ENCODE measurements around the gene ACACA. TPM values are rescaled to one million over a fixed set of nuclear protein-coding genes. Genes with fewer than 3 reads are reported as not detected.

Gene ACACA
- total and polyA plus RNA-seq, 2 donors from 2014 or later, result 13.8 to 34.9 TPM

DNA sequence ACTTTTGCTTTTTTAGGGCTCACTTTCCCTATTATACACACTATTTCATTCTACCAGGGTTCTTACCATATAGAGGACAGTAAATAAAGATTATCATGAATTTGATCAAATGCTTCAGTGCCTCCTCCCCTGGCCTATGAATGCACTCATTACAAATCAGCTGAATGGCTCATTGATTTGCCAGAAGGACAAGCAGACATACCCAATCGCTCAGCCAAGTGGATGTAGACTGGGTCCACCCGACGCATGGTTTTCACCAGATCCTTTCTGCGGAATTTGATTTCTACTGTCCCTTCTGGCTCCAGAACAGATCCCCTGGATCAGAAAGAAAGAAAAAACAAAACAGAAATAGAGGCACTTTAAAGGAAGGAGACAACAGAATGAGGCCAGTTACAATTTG lies 295.3 kb downstream of the ACACA start:
- intact Hi-C loops (cut with DNase I), result no loop called here
- FAIRE-seq (no peak), DNase-seq (no peak)
- Histone ChIP-seq H3K27me3 (ENCODE audit: control insufficient read depth, insufficient read depth, low read length) (no peaks in the 10 kb centered on the region), H3K4me3 (ENCODE audit: low read length in 3 of 3) (no peak overlapping the region), H3K36me3 (ENCODE audit: control insufficient read depth in 2 of 3, insufficient read depth in 3 of 3, low read length in 3 of 3) (peaks cover 0 to 3% (median 2%) of the 10 kb centered on the region in 3 donors), H3K9me3 (ENCODE audit: control insufficient read depth in 2 of 3, insufficient read depth in 1 of 3, low read length in 3 of 3) (no peaks in the 10 kb centered on the region), H3K27ac (ENCODE audit: low read depth in 2 of 2, low read length in 2 of 2) (no peak overlapping the region), H3K9ac (ENCODE audit: low read length in 3 of 3) (no peak overlapping the region), H3K4me1 (ENCODE audit: control insufficient read depth in 2 of 3, insufficient read depth in 2 of 3, low read depth in 1 of 3, low read length in 3 of 3) (peaks cover 0 to 13% (median 12%) of the 10 kb centered on the region in 3 donors)
- TF ChIP-seq, protein P1, sequence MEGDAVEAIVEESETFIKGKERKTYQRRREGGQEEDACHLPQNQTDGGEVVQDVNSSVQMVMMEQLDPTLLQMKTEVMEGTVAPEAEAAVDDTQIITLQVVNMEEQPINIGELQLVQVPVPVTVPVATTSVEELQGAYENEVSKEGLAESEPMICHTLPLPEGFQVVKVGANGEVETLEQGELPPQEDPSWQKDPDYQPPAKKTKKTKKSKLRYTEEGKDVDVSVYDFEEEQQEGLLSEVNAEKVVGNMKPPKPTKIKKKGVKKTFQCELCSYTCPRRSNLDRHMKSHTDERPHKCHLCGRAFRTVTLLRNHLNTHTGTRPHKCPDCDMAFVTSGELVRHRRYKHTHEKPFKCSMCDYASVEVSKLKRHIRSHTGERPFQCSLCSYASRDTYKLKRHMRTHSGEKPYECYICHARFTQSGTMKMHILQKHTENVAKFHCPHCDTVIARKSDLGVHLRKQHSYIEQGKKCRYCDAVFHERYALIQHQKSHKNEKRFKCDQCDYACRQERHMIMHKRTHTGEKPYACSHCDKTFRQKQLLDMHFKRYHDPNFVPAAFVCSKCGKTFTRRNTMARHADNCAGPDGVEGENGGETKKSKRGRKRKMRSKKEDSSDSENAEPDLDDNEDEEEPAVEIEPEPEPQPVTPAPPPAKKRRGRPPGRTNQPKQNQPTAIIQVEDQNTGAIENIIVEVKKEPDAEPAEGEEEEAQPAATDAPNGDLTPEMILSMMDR (IDR thresholded peaks at IDR 0.05; ENCODE audit: borderline replicate concordance, extremely low read depth, insufficient read depth), result no peak

DNA sequence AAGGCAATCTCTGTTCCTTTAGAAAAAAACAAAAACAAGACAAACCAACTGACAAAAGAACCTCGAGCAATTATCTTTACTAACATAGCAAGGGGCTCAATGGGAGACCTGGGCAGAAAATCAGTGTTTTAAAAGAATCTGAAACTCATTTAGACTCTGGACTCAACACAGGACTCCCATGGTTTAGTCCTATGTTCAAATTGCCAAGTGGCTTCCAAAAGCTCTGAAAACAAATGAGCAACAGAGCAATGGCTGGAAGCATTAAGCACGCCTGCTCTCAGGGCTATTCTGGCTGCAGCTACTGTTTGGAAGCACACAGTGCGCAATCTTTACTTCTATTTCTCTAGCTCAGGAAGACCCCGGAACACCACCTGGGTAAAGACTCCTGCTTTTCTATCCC lies 295.9 kb downstream of the ACACA start:
- no peak overlapping the region for H3K9ac ChIP-seq (ENCODE audit: low read length in 3 of 3)
- TF ChIP-seq, protein P1 (IDR thresholded peaks at IDR 0.05; ENCODE audit: borderline replicate concordance, extremely low read depth, insufficient read depth), result no peak
- no peak for DNase-seq
- H3K4me1 ChIP-seq (ENCODE audit: control insufficient read depth in 2 of 3, insufficient read depth in 2 of 3, low read depth in 1 of 3, low read length in 3 of 3), result peaks cover 0 to 13% (median 12%) of the 10 kb centered on the region in 3 donors
- H3K4me3 ChIP-seq (ENCODE audit: low read length in 3 of 3), result no peak overlapping the region
- H3K36me3 ChIP-seq (ENCODE audit: control insufficient read depth in 2 of 3, insufficient read depth in 3 of 3, low read length in 3 of 3), result peaks cover 0 to 3% (median 2%) of the 10 kb centered on the region in 3 donors
- no peak overlapping the region for H3K27ac ChIP-seq (ENCODE audit: low read depth in 2 of 2, low read length in 2 of 2)
- no peaks in the 10 kb centered on the region for H3K27me3 ChIP-seq (ENCODE audit: control insufficient read depth, insufficient read depth, low read length)
- no peaks in the 10 kb centered on the region for H3K9me3 ChIP-seq (ENCODE audit: control insufficient read depth in 2 of 3, insufficient read depth in 1 of 3, low read length in 3 of 3)
- intact Hi-C loops (cut with DNase I), result no loop called here
- FAIRE-seq, result no peak

DNA sequence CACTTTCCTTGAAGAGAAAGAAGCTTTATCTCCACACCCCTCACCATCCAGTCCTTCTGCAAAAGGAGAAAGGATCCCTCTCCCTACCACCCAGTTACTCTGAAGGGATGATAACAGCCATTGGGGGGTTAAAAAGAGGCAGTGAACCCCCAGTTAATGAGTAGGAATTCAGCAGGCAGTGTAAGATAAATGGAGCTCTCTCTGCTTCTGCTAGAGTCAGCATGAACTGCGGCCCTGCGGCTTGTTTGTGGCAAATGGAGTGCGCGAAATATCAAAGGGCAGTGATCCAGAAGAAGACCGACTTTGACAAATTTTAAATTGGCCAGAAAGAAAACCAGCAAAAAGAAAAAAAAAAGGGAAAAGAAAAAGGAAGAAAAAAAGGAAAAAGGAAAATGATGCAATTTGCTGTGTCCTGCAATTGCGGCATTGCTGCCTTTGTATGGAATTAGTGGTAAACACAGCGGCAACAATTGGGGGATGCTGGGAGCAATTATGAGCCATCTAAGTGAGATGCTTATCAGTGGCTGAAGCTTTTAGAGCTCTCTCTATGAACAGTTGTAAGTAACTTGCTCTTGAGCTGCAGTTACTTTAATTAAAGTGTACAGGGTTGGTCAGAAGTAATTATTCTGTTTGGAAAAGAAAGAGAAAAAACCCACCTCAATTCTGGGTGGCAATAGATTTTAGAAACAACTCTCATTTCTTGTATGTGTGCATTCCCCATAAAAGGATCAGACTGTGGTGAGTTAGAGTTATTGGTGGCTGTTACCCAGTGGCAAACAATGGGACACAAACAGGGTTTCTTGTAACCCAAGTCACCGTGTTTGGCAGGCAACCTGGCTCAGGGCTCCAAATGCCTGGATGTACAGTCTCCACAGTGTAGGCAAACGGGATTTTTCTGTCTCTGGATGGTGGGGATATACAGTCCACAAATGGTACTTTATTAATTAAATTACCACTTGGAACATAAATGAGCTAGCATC lies 296.6 kb downstream of the ACACA start:
- Histone ChIP-seq H3K4me1 (ENCODE audit: control insufficient read depth in 2 of 3, insufficient read depth in 2 of 3, low read depth in 1 of 3, low read length in 3 of 3) (peaks cover 0 to 13% (median 12%) of the 10 kb centered on the region in 3 donors), H3K9me3 (ENCODE audit: control insufficient read depth in 2 of 3, insufficient read depth in 1 of 3, low read length in 3 of 3) (no peaks in the 10 kb centered on the region), H3K36me3 (ENCODE audit: control insufficient read depth in 2 of 3, insufficient read depth in 3 of 3, low read length in 3 of 3) (peaks cover 0 to 3% (median 2%) of the 10 kb centered on the region in 3 donors), H3K4me3 (ENCODE audit: low read length in 3 of 3) (no peak overlapping the region), H3K27me3 (ENCODE audit: control insufficient read depth, insufficient read depth, low read length) (no peaks in the 10 kb centered on the region), H3K27ac (ENCODE audit: low read depth in 2 of 2, low read length in 2 of 2) (no peak overlapping the region), H3K9ac (ENCODE audit: low read length in 3 of 3) (no peak overlapping the region)
- intact Hi-C loops (cut with DNase I), result no loop called here
- DNase-seq (no peak), FAIRE-seq (no peak)
- TF ChIP-seq, protein P1 (IDR thresholded peaks at IDR 0.05; ENCODE audit: borderline replicate concordance, extremely low read depth, insufficient read depth), result no peak

All from kidney (tissue), 14 donors.